Measurements from ENCODE around the gene C1orf116. TPM values are rescaled to one million over a fixed set of nuclear protein-coding genes. Genes with fewer than 3 reads are reported as not detected.

C1orf116 gene
- total RNA-seq = not detected in 2 replicates

DNA sequence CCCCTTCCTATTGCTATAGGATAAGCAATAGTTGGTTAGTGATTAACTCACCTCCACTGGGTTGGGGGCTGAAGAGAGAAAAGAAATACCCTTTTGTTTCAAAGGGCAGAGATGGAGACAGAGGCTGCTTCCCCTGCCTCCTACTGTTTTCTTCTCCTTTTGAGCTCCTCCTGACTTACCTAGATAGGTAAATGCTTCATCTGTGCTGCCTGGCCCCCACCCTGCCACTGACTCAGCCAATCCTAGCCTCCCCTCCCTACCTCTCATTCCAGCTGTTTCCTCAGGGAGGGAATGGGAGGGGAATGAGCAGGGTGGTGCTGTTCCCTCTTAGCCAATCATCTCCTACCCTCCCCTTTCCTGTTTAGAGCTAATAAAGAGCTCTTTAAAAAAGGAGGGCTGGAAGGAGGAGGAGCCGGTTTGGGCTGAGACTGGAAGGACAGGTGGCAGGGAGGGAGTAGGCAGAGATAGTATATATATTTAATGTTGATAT lies at the start of gene C1orf116:
C1orf116 (minus strand) TSS at position 229 of the 490 bp plus-strand sequence. CDS start 5,158 bp downstream, outside the sequence.

DNA sequence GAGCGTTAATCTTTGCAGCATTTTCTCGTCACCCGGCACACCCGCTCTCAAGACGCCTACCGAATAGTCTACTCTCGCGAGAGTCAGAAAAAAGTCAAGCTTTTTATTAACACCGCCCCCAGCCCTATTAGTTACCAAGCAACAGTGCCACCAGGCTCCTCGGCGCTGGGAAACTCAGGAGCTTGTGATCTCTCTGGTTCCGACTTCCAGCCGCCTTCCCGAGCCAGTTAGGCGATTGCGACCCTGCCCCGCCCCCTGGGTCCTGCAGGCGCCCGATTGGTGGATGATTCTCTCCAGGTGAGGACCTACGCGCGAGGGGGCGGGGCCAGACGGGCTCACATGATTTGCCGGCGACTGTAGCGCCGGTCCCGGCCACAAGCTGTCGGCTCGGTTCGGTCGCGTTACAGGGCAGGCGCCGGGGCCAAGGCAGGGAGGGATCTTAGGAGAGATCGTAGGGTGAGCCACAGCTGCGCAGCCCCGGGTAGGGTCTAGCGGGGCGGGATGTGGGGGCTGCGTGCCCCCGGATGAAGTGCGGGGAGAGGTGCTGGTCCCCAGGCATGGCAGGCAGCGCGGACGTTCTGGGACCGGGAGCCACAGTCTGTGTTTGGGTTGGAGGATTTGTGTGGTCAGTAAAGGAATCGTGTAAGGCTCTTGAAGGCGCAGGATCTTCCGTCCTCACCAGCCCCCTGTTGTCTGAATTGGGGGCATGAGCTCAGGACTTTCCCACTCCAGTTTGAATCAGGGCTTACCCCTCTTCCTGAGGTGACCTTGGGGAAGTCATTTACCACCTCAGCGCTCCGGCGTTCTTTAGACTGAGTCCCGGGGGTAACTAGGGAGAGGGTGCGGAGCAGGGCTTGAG lies 20.6 kb upstream of the C1orf116 start, which contains the start of gene PFKFB2:
PFKFB2 (plus strand) TSS at position 365 of the 859 bp plus-strand sequence. CDS start 1,443 bp downstream, outside the sequence.

DNA sequence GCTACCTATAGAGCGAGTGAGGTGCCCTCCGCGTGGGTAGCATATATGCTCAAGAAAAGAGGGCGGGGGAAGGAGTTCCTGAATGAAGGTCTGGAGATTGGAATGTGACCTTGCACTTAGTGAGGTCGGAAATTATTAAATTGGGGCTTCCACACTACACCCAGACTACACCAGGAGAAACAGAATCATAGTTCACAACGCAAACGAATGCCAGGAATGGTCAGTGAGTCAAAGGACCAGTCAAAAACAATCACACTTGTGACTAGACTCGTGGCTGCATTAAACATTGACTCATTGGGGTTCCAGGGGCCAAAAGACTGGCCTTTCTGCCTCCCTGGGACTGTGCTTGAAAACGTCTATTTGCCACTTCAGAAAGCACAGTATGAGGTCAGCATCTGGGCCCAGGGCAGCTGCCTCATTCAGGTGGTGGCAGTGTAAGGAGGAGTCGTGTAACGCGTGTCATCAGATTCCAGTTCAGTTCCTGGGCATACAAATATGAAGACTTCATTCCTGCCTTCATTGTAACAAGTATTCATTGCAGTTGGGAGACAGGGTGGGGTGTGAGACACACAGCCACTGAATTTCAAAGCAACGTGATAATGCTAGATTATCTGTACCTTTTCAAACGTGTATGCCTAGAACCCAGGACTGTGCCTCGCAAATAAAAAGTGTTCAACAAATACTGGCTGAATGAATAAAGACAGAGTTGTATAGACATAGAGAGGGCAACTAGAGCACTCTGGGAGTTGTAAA lies 18.8 kb upstream of the C1orf116 start, which contains the start of gene YOD1:
YOD1 (minus strand) TSS at position 18 of the 753 bp plus-strand sequence. CDS start 178 bp downstream, outside the sequence.

DNA sequence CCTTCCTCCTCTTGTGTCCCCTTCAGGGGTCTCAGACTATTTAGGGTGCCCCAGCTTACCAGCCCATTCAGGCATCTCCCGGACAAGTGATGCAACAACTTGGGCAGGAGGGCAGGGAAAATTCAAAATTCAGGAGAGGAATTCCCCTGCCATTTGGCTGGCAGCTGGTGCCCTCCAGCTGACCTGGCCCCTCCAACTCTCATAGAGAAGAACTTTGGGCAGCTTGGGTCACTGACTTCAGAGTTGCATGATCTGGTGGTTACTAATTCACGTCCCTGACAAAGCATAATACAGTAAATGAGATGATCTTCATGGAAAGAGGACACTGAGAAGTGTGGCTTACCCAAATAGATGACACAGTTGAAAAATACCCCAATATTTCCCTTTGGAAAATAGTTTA lies 62.1 kb downstream of the C1orf116 start, which contains the start of gene FCAMR:
FCAMR (minus strand) TSS at position 15 of the 400 bp plus-strand sequence. CDS start 335 bp downstream, outside the sequence.

Other genes with a start within 250 kb of the C1orf116 start
- not detected in 2 replicates for gene IL20, start 167.1 kb downstream of the C1orf116 start, total RNA-seq
- 1.6 TPM in 1 of 2 replicates, not detected in the other for gene IL24, start 135.3 kb downstream of the C1orf116 start, total RNA-seq
- 1.2 TPM in 1 of 2 replicates, not detected in the other for gene FCMR, start 110.8 kb downstream of the C1orf116 start, total RNA-seq
- under 0.01 TPM in 1 of 2 replicates, not detected in the other for gene PIGR, start 86.3 kb downstream of the C1orf116 start, total RNA-seq
- gene FCAMR, start 62.3 kb downstream of the C1orf116 start, total RNA-seq = not detected in 2 replicates
- 2.6 and 5.0 TPM in 2 replicates for gene YOD1, start 18.5 kb upstream of the C1orf116 start, total RNA-seq
- 1.2 TPM in 2 replicates for gene PFKFB2, start 20.5 kb upstream of the C1orf116 start, total RNA-seq
- not detected in 2 replicates for gene C4BPB, start 56.1 kb upstream of the C1orf116 start, total RNA-seq
- not detected in 2 replicates for gene C4BPA, start 71.5 kb upstream of the C1orf116 start, total RNA-seq

All from myometrial cell (primary cell).